GM12874 (cell line): ENCODE measurements around the gene ZBTB7C.

Experiments used
- TF ChIP-seq, protein P1 (sequence below): IDR thresholded peaks from 2 replicates; pipeline ENCODE4 v1.5.1; 2011; ENCODE audit warnings: low read depth, mild to moderate bottlenecking, control low read depth, low read length, moderate library complexity; ENCODE audit not compliant: insufficient read depth

The ZBTB7C gene

GRCh38 chr18:48236822-48237221 lies 172.4 kb downstream of the ZBTB7C start:
- TF ChIP-seq, protein P1, sequence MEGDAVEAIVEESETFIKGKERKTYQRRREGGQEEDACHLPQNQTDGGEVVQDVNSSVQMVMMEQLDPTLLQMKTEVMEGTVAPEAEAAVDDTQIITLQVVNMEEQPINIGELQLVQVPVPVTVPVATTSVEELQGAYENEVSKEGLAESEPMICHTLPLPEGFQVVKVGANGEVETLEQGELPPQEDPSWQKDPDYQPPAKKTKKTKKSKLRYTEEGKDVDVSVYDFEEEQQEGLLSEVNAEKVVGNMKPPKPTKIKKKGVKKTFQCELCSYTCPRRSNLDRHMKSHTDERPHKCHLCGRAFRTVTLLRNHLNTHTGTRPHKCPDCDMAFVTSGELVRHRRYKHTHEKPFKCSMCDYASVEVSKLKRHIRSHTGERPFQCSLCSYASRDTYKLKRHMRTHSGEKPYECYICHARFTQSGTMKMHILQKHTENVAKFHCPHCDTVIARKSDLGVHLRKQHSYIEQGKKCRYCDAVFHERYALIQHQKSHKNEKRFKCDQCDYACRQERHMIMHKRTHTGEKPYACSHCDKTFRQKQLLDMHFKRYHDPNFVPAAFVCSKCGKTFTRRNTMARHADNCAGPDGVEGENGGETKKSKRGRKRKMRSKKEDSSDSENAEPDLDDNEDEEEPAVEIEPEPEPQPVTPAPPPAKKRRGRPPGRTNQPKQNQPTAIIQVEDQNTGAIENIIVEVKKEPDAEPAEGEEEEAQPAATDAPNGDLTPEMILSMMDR: no peak

DNA sequence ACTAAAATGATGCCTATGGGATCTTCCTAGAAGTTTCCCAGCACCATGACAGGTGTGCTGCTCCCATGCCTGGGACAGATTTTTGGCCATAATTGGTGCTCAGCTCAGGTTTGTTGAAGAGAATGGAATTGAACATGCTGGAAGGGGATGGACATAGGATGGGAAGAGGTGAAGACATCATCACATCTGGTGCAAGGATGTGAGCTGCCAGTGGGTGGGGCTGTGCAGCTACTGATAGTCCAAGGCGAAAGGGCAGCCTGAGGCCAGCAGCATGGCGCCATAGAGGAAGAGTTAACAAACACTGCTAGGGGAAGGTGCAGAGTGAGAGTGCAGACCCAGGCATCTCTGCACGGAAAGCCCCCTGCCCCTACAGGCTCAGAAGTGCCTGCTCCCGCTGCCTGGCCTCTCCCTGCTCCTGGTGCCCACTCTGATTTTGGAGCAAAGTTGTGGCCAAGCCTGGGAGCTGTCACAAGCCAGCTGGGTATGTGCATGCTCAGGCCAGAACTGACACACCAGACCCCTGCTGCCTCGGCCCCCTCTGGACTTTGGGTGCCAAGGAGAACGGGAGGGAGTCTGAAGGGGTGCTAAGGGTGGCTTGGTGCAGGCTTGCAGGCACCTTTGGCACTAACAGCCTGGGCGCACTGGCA lies 178.6 kb downstream of the ZBTB7C start:
- TF ChIP-seq, protein P1: peak; percentile 58

DNA sequence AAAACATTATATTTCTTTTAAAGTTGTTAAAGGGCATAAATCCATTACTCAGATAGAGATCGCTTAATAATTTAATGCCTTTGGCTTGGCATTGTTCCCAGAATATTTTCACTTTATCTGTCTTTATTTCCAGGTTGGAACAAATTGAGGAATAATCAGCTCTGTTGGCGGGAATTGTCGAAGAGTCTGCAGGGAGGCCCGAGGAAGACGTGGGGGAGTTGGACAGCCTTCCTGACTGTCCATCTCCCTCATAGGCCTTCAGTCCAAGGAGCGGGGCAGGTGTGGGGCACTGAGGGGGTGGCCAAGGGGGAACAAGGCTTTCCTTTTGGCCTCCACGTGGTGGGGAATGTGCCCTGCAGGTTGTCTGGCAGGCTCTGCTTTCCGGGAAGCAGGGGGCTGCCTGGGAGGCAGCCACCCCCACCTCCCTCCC lies 179.6 kb downstream of the ZBTB7C start:
- TF ChIP-seq, protein P1: no peak

GRCh38 chr18:48228841-48229240 lies 180.3 kb downstream of the ZBTB7C start:
- TF ChIP-seq, protein P1: no peak

DNA sequence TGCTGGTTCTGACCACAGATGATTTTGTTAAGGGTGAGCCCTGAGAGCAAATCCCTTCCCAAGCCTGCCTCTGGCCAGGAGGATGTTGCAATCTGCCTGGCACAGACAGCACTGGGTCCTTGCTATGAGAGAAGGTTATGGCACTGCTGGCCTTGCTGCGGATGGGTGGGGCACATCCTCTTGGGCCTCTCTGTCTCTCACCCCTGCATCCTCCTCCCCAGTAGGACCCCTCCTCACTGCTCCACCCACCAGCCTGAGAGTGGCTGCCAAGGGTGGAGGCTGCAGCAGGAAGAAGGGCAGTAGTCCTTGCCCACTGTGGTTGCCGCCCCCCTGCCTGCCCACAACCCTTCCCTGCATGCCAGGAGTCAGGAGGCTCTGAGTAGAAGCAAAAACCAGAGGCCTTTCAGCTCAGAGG lies 180.9 kb downstream of the ZBTB7C start:
- TF ChIP-seq, protein P1: no peak

GRCh38 chr18:48227206-48227605 lies 182.0 kb downstream of the ZBTB7C start:
- TF ChIP-seq, protein P1: no peak

- TF ChIP-seq, protein P1: no peak
Observed at GRCh38 chr18:48226401-48226800, 182.8 kb downstream of the ZBTB7C start.
